GM12878 (cell line): ENCODE measurements around the gene PORCN. TPM values are rescaled to one million over a fixed set of nuclear protein-coding genes. Genes with fewer than 3 reads are reported as not detected.

ENCODE experiments used
- ATAC-seq: fragments of 200-7000 bp; cut with Tn5 transposase; 3 replicates; pipeline ENCODE4 v1.9.1; 2020; ENCODE audit warnings: mild to moderate bottlenecking, moderate library complexity
- BruUV-seq: library from RNA; stranded (reverse); fragments of 400-500 nt; replicated peaks from 2 replicates; lab custom pipeline; 2021; lab: Mats Ljungman, UMichigan
- CTCF ChIA-PET: fragments of 300-600 bp; sonication (Branson Sonifier 250); formaldehyde crosslinking; extraction: SDS; loops from one replicate; lab custom pipeline; 2021; ENCODE audit warnings: inconsistent platforms; lab: Yijun Ruan, JAX
- POLR2A ChIA-PET: fragments of 350-600 bp; formaldehyde crosslinking; extraction: SDS; loops from one replicate; lab custom pipeline; 2021; ENCODE audit warnings: inconsistent platforms; lab: Charles Lee
- RAD21 ChIA-PET: fragments of 300-600 bp; sonication (Branson Sonifier 250); formaldehyde crosslinking; loops from one replicate; lab custom pipeline; 2023; ENCODE audit warnings: antibody characterized with exemption; ENCODE audit not compliant: unreplicated experiment; lab: Charles Lee
- SMC1A ChIA-PET: fragments of 300-600 bp; sonication (Branson Sonifier 250); formaldehyde crosslinking; loops from one replicate; lab custom pipeline; 2023; ENCODE audit not compliant: unreplicated experiment, uncharacterized antibody; lab: Charles Lee
- DNase-seq: peaks from one replicate; pipeline ENCODE4 v3.0.0-alpha.2; 2011; ENCODE audit warnings: low read depth, low spot score
- FAIRE-seq: peaks from 3 replicates; lab custom pipeline; 2011; peaks lifted over from hg19 to GRCh38; lab: Jason Lieb, UNC
- H2AFZ ChIP-seq: 2 replicates; pipeline ENCODE4 v1.6.0; 2011; ENCODE audit warnings: low read depth, low read length, control low read depth; ENCODE audit not compliant: control insufficient read depth
- H3K27ac ChIP-seq: 2 replicates; pipeline ENCODE4 v1.5.1; 2011; ENCODE audit warnings: control low read depth; ENCODE audit not compliant: control insufficient read depth, insufficient read depth
- H3K27me3 ChIP-seq, 2 experiments: replicated peaks in 1 of 2; 2 replicates each; pipeline versions ENCODE4 v1.6.0 to v1.6.1; 2011; ENCODE audit warnings: low read length in 1 of 2; ENCODE audit not compliant: control insufficient read depth in 2 of 2, insufficient read depth in 2 of 2
- H3K36me3 ChIP-seq, 2 experiments: 2 replicates each; pipeline ENCODE4 v1.5.1; 2011; ENCODE audit warnings: low read length in 1 of 2; ENCODE audit not compliant: control insufficient read depth in 2 of 2, insufficient read depth in 2 of 2
- H3K4me1 ChIP-seq: 2 replicates; pipeline ENCODE4 v1.6.1; 2011; ENCODE audit warnings: mild to moderate bottlenecking, low read length, moderate library complexity, mixed read lengths; ENCODE audit not compliant: control insufficient read depth, insufficient read depth
- H3K4me2 ChIP-seq: 2 replicates; pipeline ENCODE4 v1.6.0; 2011; ENCODE audit warnings: control low read depth; ENCODE audit not compliant: control insufficient read depth, insufficient read depth
- H3K4me3 ChIP-seq: fragments of 200-600 bp; sonication (generic); 2 replicates; pipeline ENCODE4 v1.5.1; 2016
- H3K79me2 ChIP-seq: 2 replicates; pipeline ENCODE4 v1.6.0; 2011; ENCODE audit warnings: low read length; ENCODE audit not compliant: control insufficient read depth, insufficient read depth
- H3K9ac ChIP-seq: 2 replicates; pipeline ENCODE4 v1.8.0; 2011; ENCODE audit warnings: low read length, control low read depth, mixed read lengths; ENCODE audit not compliant: control insufficient read depth, insufficient read depth
- H3K9me3 ChIP-seq: replicated peaks from 3 replicates; pipeline ENCODE4 v1.5.1; 2011; ENCODE audit warnings: mild to moderate bottlenecking, low read length; ENCODE audit not compliant: control insufficient read depth, insufficient read depth
- H4K20me1 ChIP-seq: 2 replicates; pipeline ENCODE4 v1.6.0; 2011; ENCODE audit not compliant: control insufficient read depth, insufficient read depth
- BACH1 ChIP-seq: fragments of 450-650 bp; IDR thresholded peaks from 2 replicates; pipeline ENCODE4 v1.6.1; 2017; ENCODE audit warnings: mild to moderate bottlenecking, borderline replicate concordance
- BHLHE40 ChIP-seq, 2 experiments: fragments of 450-650 bp in 1 of 2; IDR thresholded peaks; 2 replicates each; pipeline ENCODE4 v1.6.1; 2011 to 2017; ENCODE audit warnings: low read depth in 2 of 2, borderline replicate concordance in 1 of 2, improper control_type of control experiment in 1 of 2, low read length in 1 of 2, mild to moderate bottlenecking in 1 of 2
- CBFB ChIP-seq: IDR thresholded peaks from 2 replicates; pipeline ENCODE4 v1.6.1; 2016; ENCODE audit warnings: antibody characterized with exemption, low read depth
- CHD1 ChIP-seq: IDR thresholded peaks from 2 replicates; pipeline ENCODE4 v1.6.1; 2012; ENCODE audit warnings: low read depth, low read length, improper control_type of control experiment
- HDAC6 ChIP-seq: fragments of 200-600 bp; sonication (generic); IDR thresholded peaks from one replicate; pipeline ENCODE4 v1.8.0; 2017; ENCODE audit warnings: antibody characterized with exemption; ENCODE audit not compliant: unreplicated experiment
- MEF2B ChIP-seq: fragments of 450-650 bp; IDR thresholded peaks from 2 replicates; pipeline ENCODE4 v1.6.1; 2018; ENCODE audit warnings: mild to moderate bottlenecking, moderate library complexity; ENCODE audit not compliant: partially characterized antibody, poor library complexity, severe bottlenecking
- MYC ChIP-seq: IDR thresholded peaks from 2 replicates; pipeline ENCODE4 v1.6.1; 2011; ENCODE audit warnings: mild to moderate bottlenecking, low read length, moderate library complexity, inconsistent platforms; ENCODE audit not compliant: insufficient read depth, insufficient replicate concordance, insufficient read length, severe bottlenecking
- NFIC ChIP-seq: IDR thresholded peaks from 2 replicates; pipeline ENCODE4 v1.6.1; 2012; ENCODE audit warnings: low read depth, mild to moderate bottlenecking, inconsistent platforms, low read length, moderate library complexity
- NR2C2 ChIP-seq: IDR thresholded peaks from 2 replicates; pipeline ENCODE4 v1.6.1; 2011; ENCODE audit warnings: borderline replicate concordance, low read depth; ENCODE audit not compliant: control insufficient read depth, insufficient read length
- POLR2AphosphoS5 ChIP-seq: IDR thresholded peaks from 2 replicates; pipeline ENCODE4 v1.6.1; 2011; ENCODE audit warnings: mild to moderate bottlenecking, low read length, inconsistent platforms
- RAD21 ChIP-seq: IDR thresholded peaks from 2 replicates; pipeline ENCODE4 v1.6.1; 2011; ENCODE audit warnings: mild to moderate bottlenecking, low read depth, low read length, moderate library complexity; ENCODE audit not compliant: insufficient read depth
- RELB ChIP-seq: fragments of 450-650 bp; IDR thresholded peaks from 2 replicates; pipeline ENCODE4 v1.6.1; 2017; ENCODE audit warnings: low read depth, mild to moderate bottlenecking, moderate library complexity
- RUNX3 ChIP-seq: IDR thresholded peaks from 2 replicates; pipeline ENCODE4 v1.6.1; 2012; ENCODE audit warnings: low read length, inconsistent platforms
- SMAD1 ChIP-seq: fragments of 450-650 bp; IDR thresholded peaks from 2 replicates; pipeline ENCODE4 v1.6.1; 2018; ENCODE audit warnings: mild to moderate bottlenecking, low read depth; ENCODE audit not compliant: partially characterized antibody
- SP1 ChIP-seq: IDR thresholded peaks from one replicate; pipeline ENCODE4 v1.6.1; 2011; ENCODE audit warnings: low read depth, low read length
- TAF1 ChIP-seq: IDR thresholded peaks from 2 replicates; pipeline ENCODE4 v1.6.1; 2011; ENCODE audit warnings: mild to moderate bottlenecking, low read depth, low read length, borderline replicate concordance
- TCF3 ChIP-seq: IDR thresholded peaks from 2 replicates; pipeline ENCODE4 v1.6.1; 2012; ENCODE audit warnings: low read depth, mild to moderate bottlenecking, low read length, borderline replicate concordance; ENCODE audit not compliant: insufficient read depth
- ZBED1 ChIP-seq: IDR thresholded peaks from 2 replicates; pipeline ENCODE4 v1.6.1; 2016; ENCODE audit warnings: borderline replicate concordance
- WGBS: methylation state at CpG from one replicate; pipeline ENCODE4 v1.1.6; 2016; ENCODE audit warnings: low lambda C conversion rate; ENCODE audit not compliant: insufficient replicate concordance, insufficient coverage; ENCODE audit errors: missing lambda C conversion rate; 5-methylcytosine and 5-hydroxymethylcytosine counted together
- in situ Hi-C: fragments of 300-500 bp; cut with MboI; formaldehyde crosslinking; loops from 9 replicates; pipeline ENCODE4 v1.14.3; 2018; ENCODE audit warnings: mixed read lengths
- intact Hi-C: fragments of 100-400 bp; cut with micrococcal nuclease; formaldehyde crosslinking; loops from one replicate; pipeline ENCODE4 v1.14.2; 2022; ENCODE audit not compliant: unreplicated experiment
- polyA plus RNA-seq, 11 experiments: library from polyadenylated mRNA; depleted of rRNA in 4 of 11; unstranded in 6 of 11; stranded (reverse) in 5 of 11; fragments of >200 nt; fragmentation: Nextera tagmentation in 4 of 11; fragmentation: Illumina TruSeq in 1 of 11; extraction: Ambion mirVana in 4 of 11; extraction: Trizol in 1 of 11; gene quantifications; 1 replicate in 1 of 11; 2 replicates in 10 of 11; pipeline versions ENCODE4 v1.2.1 to v1.2.3, GENCODE V29; 2011 to 2016; ENCODE audit warnings: inconsistent platforms in 2 of 11, missing spikeins in 2 of 11, low read depth in 1 of 11
- total RNA-seq, 4 experiments: library from RNA; depleted of rRNA in 3 of 4; stranded (reverse); fragments of >200 nt in 3 of 4; fragmentation: Illumina TruSeq in 1 of 4; extraction: Trizol in 1 of 4; gene quantifications; 2 replicates each; pipeline versions ENCODE4 v1.2.1 to v1.2.3, GENCODE V29; 2013 to 2021
- TF ChIP-seq, protein P1 (sequence below): fragments of 450-650 bp; IDR thresholded peaks from 2 replicates; pipeline ENCODE4 v1.6.1; 2016; ENCODE audit warnings: mild to moderate bottlenecking, moderate library complexity, borderline replicate concordance

The PORCN gene
- total and polyA plus RNA-seq, 10 of the 15 experiments (the other 5 are each of a cell fraction or from before 2014, with no cell fraction given): 0.27 to 21.0 (median 14.1) TPM

- ATAC-seq: peak; percentile 26
- no peak for DNase-seq
- in situ Hi-C loops (no loop called here), intact Hi-C loops (no loop called here)
- no peaks in the 10 kb centered on the region for H4K20me1 ChIP-seq
- peak overlapping the region; percentile 58 for H3K9ac ChIP-seq
- H3K4me2 ChIP-seq: peak overlapping the region; percentile 88
- 31% methylated on average over 10 of the region's 10 CpGs for WGBS
- ChIA-PET POLR2A (interaction anchor here (1.6 kb wide), 1 partner anchor 9 kb away, joined by 7 read pairs; no protein-coding TSS in a partner anchor), SMC1A (interaction anchor here (2.6 to 2.8 kb wide), 2 partner anchors 19 to 30 kb away, joined by 10 to 11 read pairs; partner anchors contain the start of gene EBP), RAD21 (interaction anchor here (1.6 kb wide), 1 partner anchor 67 kb away, joined by 5 read pairs; no protein-coding TSS in a partner anchor), CTCF (no interaction called here)
- H3K27me3 ChIP-seq: no peaks in the 10 kb centered on the region
- peaks cover 20% of the 10 kb centered on the region for H3K79me2 ChIP-seq
- H3K4me3 ChIP-seq: peak overlapping the region; percentile 73
- FAIRE-seq: no peak
- no peaks in the 10 kb centered on the region; the same call in 2 of the 3 replicates for H3K9me3 ChIP-seq
- H2AFZ ChIP-seq: no peak overlapping the region
- no peaks in the 10 kb centered on the region for H3K4me1 ChIP-seq
- peaks cover 0 to 5% of the 10 kb centered on the region in 2 experiments; a peak in 2 of 4 replicates for H3K36me3 ChIP-seq
- H3K27ac ChIP-seq: peak overlapping the region; percentile 81
- BruUV-seq: no TSS peak
- TF ChIP-seq RELB (no peak), RUNX3 (peak; percentile 96), ZBED1 (no peak), CBFB (peak; percentile 72; the same call in 1 of the 2 replicates), NR2C2 (no peak), SMAD1 (no peak), HDAC6 (no peak), NFIC (no peak), MYC (no peak), BHLHE40 (IDR thresholded peaks at IDR 0.05; ENCODE audit: borderline replicate concordance in 1 of 2, low read depth in 2 of 2, low read length in 1 of 2) (no peak), TCF3 (no peak), CHD1 (no peak), BACH1 (no peak), RAD21 (no peak), MEF2B (peak; percentile 44), TAF1 (no peak), POLR2AphosphoS5 (no peak), SP1 (no peak)
- TF ChIP-seq, protein P1, sequence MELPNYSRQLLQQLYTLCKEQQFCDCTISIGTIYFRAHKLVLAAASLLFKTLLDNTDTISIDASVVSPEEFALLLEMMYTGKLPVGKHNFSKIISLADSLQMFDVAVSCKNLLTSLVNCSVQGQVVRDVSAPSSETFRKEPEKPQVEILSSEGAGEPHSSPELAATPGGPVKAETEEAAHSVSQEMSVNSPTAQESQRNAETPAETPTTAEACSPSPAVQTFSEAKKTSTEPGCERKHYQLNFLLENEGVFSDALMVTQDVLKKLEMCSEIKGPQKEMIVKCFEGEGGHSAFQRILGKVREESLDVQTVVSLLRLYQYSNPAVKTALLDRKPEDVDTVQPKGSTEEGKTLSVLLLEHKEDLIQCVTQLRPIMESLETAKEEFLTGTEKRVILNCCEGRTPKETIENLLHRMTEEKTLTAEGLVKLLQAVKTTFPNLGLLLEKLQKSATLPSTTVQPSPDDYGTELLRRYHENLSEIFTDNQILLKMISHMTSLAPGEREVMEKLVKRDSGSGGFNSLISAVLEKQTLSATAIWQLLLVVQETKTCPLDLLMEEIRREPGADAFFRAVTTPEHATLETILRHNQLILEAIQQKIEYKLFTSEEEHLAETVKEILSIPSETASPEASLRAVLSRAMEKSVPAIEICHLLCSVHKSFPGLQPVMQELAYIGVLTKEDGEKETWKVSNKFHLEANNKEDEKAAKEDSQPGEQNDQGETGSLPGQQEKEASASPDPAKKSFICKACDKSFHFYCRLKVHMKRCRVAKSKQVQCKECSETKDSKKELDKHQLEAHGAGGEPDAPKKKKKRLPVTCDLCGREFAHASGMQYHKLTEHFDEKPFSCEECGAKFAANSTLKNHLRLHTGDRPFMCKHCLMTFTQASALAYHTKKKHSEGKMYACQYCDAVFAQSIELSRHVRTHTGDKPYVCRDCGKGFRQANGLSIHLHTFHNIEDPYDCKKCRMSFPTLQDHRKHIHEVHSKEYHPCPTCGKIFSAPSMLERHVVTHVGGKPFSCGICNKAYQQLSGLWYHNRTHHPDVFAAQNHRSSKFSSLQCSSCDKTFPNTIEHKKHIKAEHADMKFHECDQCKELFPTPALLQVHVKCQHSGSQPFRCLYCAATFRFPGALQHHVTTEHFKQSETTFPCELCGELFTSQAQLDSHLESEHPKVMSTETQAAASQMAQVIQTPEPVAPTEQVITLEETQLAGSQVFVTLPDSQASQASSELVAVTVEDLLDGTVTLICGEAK: no peak
Observed at GRCh38 chrX:48541140-48541814, 32.5 kb downstream of the PORCN start.
